OCI-LY7 (cell line): Measurements from ENCODE around the gene PRKCA. TPM values are rescaled to one million over a fixed set of nuclear protein-coding genes. Genes with fewer than 3 reads are reported as not detected.

Source experiments
- BruUV-seq: library from RNA; stranded (reverse); fragments of 400-500 nt; replicated peaks from 2 replicates; lab custom pipeline; 2021; lab: Mats Ljungman, UMichigan
- CTCF ChIA-PET: fragments of 300-600 bp; sonication (Branson Sonifier 250); formaldehyde crosslinking; loops from one replicate; lab custom pipeline; 2022; ENCODE audit warnings: antibody characterized with exemption; ENCODE audit not compliant: unreplicated experiment; lab: Charles Lee
- POLR2A ChIA-PET: fragments of 300-600 bp; sonication (Branson Sonifier 250); formaldehyde crosslinking; loops from one replicate; lab custom pipeline; 2022; ENCODE audit warnings: antibody characterized with exemption; lab: Charles Lee
- DNase-seq: peaks from one replicate; pipeline ENCODE4 v3.0.0-alpha.2; 2015; ENCODE audit warnings: low spot score
- H2AFZ ChIP-seq: fragments of 200-600 bp; sonication (generic), shearing (Covaris generic); 2 replicates; pipeline ENCODE4 v1.6.1; 2014; ENCODE audit warnings: mild to moderate bottlenecking, antibody characterized with exemption, low read length, moderate library complexity
- H3K27ac ChIP-seq: fragments of 200-600 bp; sonication (generic); 2 replicates; pipeline ENCODE4 v1.5.1; 2014; ENCODE audit warnings: mixed run types, low read depth, mild to moderate bottlenecking, moderate library complexity, low read length, inconsistent platforms; ENCODE audit not compliant: poor library complexity, severe bottlenecking
- H3K36me3 ChIP-seq: fragments of 200-600 bp; sonication (generic); 2 replicates; pipeline ENCODE4 v1.6.1; 2014; ENCODE audit warnings: mild to moderate bottlenecking, antibody characterized with exemption, low read length, moderate library complexity, mixed read lengths; ENCODE audit not compliant: insufficient read depth
- H3K4me1 ChIP-seq: fragments of 200-600 bp; sonication (generic); 2 replicates; pipeline ENCODE4 v1.5.1; 2014; ENCODE audit warnings: mild to moderate bottlenecking, low read length; ENCODE audit not compliant: insufficient read depth, poor library complexity, severe bottlenecking
- H3K4me2 ChIP-seq: fragments of 200-600 bp; sonication (generic); 2 replicates; pipeline ENCODE4 v1.6.1; 2014; ENCODE audit warnings: mild to moderate bottlenecking, low read length
- H3K4me3 ChIP-seq: fragments of 200-600 bp; sonication (generic); 2 replicates; pipeline ENCODE4 v1.5.1; 2014; ENCODE audit warnings: mild to moderate bottlenecking, low read depth, low read length; ENCODE audit not compliant: poor library complexity, severe bottlenecking
- H3K79me2 ChIP-seq: fragments of 200-600 bp; sonication (generic); 2 replicates; pipeline ENCODE4 v1.6.1; 2016; ENCODE audit warnings: low read depth, mild to moderate bottlenecking, low read length, moderate library complexity, mixed read lengths; ENCODE audit not compliant: insufficient read depth
- H3K9me2 ChIP-seq: fragments of 200-600 bp; sonication (generic); 2 replicates; pipeline ENCODE4 v1.6.1; 2016; ENCODE audit warnings: mild to moderate bottlenecking, low read length, mixed read lengths; ENCODE audit not compliant: insufficient read depth
- H3K9me3 ChIP-seq: fragments of 200-600 bp; sonication (generic); 2 replicates; pipeline ENCODE4 v1.6.1; 2014; ENCODE audit warnings: mild to moderate bottlenecking, mixed run types, low read length, mixed read lengths
- H4K20me1 ChIP-seq: fragments of 200-600 bp; sonication (generic); 2 replicates; pipeline ENCODE4 v1.6.1; 2014; ENCODE audit warnings: mild to moderate bottlenecking, antibody characterized with exemption, low read length, moderate library complexity, mixed read lengths; ENCODE audit not compliant: insufficient read depth
- CTCF ChIP-seq: fragments of 200-600 bp; sonication (generic); conservative IDR thresholded peaks from 2 replicates; pipeline ENCODE4 v1.5.1; 2014; ENCODE audit warnings: mild to moderate bottlenecking, antibody characterized with exemption, low read length, moderate library complexity, mixed read lengths
- EZH2phosphoT487 ChIP-seq: fragments of 200-600 bp; sonication (generic); IDR thresholded peaks from 2 replicates; pipeline ENCODE4 v1.6.1; 2018; ENCODE audit warnings: low read depth, borderline replicate concordance, mild to moderate bottlenecking, mixed run types, antibody characterized with exemption, low read length, moderate library complexity, mixed read lengths
- intact Hi-C: fragments of 100-400 bp; cut with micrococcal nuclease; formaldehyde crosslinking; loops from one replicate; pipeline ENCODE4 v1.10.0; 2022; ENCODE audit not compliant: unreplicated experiment
- total RNA-seq, 2 experiments: library from RNA; depleted of rRNA in 1 of 2; stranded (reverse); fragments of >200 nt in 1 of 2; shearing (Covaris generic) in 1 of 2; gene quantifications; 2 replicates each; pipeline ENCODE4 v1.2.3, GENCODE V29; 2014 to 2022

PRKCA gene
- total RNA-seq, 2 experiments from 2014 or later, result 6.6 to 32.1 TPM

- TF ChIP-seq EZH2phosphoT487 (no peak), CTCF (no peak)
Observed at GRCh38 chr17:66835476-66835875, 533.1 kb downstream of the PRKCA start.

GRCh38 chr17:66836063-66837005 is 533.9 kb downstream of the PRKCA start:
- DNase-seq, result no peak
- intact Hi-C loops, result no loop called here
- CTCF ChIA-PET, result no interaction called here
- no peaks in the 10 kb centered on the region for H3K79me2 ChIP-seq
- H3K4me3 ChIP-seq, result no peak overlapping the region
- POLR2A ChIA-PET, result no interaction called here
- BruUV-seq, result no TSS peak
- no peaks in the 10 kb centered on the region for H3K36me3 ChIP-seq
- H3K9me2 ChIP-seq, result no peaks in the 10 kb centered on the region
- no peak overlapping the region for H3K27ac ChIP-seq
- no peaks in the 10 kb centered on the region for H4K20me1 ChIP-seq
- no peak overlapping the region for H3K4me2 ChIP-seq
- TF ChIP-seq EZH2phosphoT487 (no peak), CTCF (no peak)
- no peaks in the 10 kb centered on the region for H3K4me1 ChIP-seq
- no peaks in the 10 kb centered on the region for H3K9me3 ChIP-seq
- no peak overlapping the region for H2AFZ ChIP-seq

More at GRCh38 chr17:66835476-66835875, 533.1 kb downstream of the PRKCA start:
- no TSS peak for BruUV-seq
- H3K36me3 ChIP-seq, result no peaks in the 10 kb centered on the region
- H3K4me3 ChIP-seq, result no peak overlapping the region
- no peaks in the 10 kb centered on the region for H3K4me1 ChIP-seq
- H3K9me3 ChIP-seq, result no peaks in the 10 kb centered on the region
- ChIA-PET CTCF (no interaction called here), POLR2A (no interaction called here)
- DNase-seq, result no peak
- no peaks in the 10 kb centered on the region for H3K9me2 ChIP-seq
- no peaks in the 10 kb centered on the region for H3K79me2 ChIP-seq
- intact Hi-C loops, result no loop called here
- H2AFZ ChIP-seq, result no peak overlapping the region
- no peak overlapping the region for H3K27ac ChIP-seq
- H3K4me2 ChIP-seq, result no peak overlapping the region
- no peaks in the 10 kb centered on the region for H4K20me1 ChIP-seq

GRCh38 chr17:66837226-66837625 is 534.8 kb downstream of the PRKCA start:
- no peak for TF ChIP-seq EZH2phosphoT487
- no peak for TF ChIP-seq CTCF
- H3K9me3 ChIP-seq, result no peaks in the 10 kb centered on the region
- H3K36me3 ChIP-seq, result no peaks in the 10 kb centered on the region
- intact Hi-C loops, result no loop called here
- no peak for DNase-seq
- BruUV-seq, result no TSS peak
- no peaks in the 10 kb centered on the region for H3K4me1 ChIP-seq
- no peaks in the 10 kb centered on the region for H3K79me2 ChIP-seq
- no peak overlapping the region for H3K4me2 ChIP-seq
- CTCF ChIA-PET, result no interaction called here
- no peaks in the 10 kb centered on the region for H3K9me2 ChIP-seq
- POLR2A ChIA-PET, result interaction anchor here (0.9 kb wide), 1 partner anchor 14 kb away, joined by 4 read pairs; no protein-coding TSS in a partner anchor
- no peaks in the 10 kb centered on the region for H4K20me1 ChIP-seq
- H3K4me3 ChIP-seq, result no peak overlapping the region
- no peak overlapping the region for H2AFZ ChIP-seq
- H3K27ac ChIP-seq, result no peak overlapping the region
